HG03280 (cell line): Measurements from ENCODE around the gene KCNC2.

Source experiments
- ATAC-seq: cut with Tn5 transposase; IDR thresholded peaks from one replicate; pipeline ENCODE4 v1.9.1; 2021; ENCODE audit warnings: mild to moderate bottlenecking, moderate library complexity; ENCODE audit not compliant: unreplicated experiment

Gene KCNC2

DNA sequence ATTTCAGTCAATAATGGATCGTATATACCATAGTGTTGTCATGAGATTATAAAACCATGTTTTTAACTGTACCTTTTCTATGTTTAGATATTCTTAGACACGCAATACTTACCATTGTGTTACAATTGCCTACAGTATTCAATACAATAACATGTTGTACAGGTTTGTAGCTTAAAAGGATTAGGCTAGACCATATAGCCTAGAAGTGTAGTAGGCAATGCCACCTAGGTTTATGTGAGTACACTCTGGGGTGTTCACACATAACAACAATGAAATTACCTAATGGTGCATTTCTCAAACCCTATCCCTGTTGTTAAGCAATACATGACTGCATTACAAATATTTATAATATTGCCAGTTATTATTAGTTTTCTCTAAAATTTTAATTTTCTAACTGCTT is 144.2 kb downstream of the KCNC2 start:
- no peak for ATAC-seq

- ATAC-seq, result no peak
These were observed 146.9 kb downstream of the KCNC2 start for GRCh38 chr12:75062691-75063090.

DNA sequence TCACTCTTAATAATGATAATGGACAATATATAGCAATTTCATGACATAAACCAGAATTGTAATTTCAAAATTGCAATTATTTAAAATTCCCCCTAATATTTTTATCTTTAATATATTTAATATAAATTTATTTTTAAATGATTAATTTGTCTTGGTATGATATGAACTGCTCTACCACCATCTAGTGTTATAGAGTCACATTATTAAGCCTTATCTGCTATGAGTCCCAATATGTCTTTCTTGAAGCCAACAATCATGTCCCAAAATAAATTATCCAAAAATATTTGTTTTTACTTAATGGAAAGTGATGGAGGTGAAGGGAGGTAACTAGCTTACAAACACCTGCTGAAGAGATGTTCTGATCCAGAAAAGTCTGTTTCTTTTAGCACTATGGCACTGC is 151.4 kb downstream of the KCNC2 start:
- no peak for ATAC-seq

GRCh38 chr12:75048767-75049166 is 160.9 kb downstream of the KCNC2 start:
- ATAC-seq, result no peak

DNA sequence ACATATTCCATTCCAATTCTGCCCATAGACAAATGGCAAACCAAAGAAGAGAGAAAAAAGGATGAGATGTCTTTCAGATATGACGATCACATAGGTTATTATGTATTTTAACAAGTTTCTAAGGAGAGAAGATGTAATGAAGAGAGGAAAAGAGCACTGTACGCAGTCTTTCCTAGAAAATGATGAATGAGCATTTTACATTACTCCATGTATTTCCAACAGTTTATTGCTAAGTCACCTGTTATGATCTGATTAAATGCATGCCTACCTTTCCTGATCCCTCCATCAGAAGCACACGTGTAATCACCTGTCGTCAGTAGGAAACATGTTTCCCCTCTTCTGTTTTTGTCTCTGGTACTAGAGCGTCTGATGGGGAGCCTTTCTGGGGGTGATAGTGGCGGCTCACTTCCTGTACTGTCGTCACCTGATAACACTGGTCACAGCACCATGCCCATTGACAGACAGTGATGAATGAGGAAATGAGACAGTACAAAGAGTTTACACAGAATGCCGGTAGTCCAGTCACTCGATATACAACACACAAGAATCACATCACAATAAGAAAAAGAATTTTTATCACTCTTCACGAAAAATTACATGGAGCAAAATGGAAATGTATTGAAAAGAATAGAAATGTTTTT is 161.6 kb downstream of the KCNC2 start:
- no peak for ATAC-seq

DNA sequence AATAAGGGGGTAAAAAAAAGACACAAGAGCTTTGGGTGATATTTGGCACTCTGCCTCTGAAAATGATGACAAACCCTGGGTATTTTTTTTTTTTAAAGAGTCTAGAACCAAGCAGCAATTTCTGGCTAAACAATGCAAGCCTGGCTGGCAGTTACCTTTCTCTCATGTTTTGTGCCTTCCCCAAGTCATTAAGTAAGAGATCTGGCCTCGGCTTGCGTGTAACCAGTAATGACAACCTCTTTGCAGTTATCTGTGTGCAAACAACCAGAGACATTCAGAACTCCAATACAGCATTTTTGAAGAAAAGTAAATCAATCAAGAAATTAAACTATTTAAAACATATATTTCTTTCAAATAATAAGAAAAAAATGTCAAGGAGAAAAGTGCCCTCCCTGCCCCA is 167.5 kb downstream of the KCNC2 start:
- ATAC-seq, result no peak

DNA sequence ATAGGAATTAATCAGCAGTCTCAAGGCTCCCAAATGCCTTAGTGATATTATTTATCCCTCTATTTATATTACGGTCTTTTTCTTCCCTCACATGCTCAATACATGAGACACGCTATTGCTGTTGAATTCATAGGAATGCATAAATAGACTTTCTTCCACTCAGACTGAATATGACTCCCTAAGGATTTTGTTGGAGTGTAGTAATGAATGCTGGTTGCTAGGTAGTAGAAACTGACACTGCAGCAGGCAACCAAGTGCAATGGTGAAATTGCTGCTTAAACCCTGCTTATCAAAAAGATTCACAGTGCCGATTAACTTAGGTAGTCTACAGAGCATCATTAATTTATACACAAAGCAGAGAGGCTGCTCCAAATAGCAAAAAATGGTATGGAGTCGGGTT is 168.2 kb downstream of the KCNC2 start:
- ATAC-seq, result no peak

DNA sequence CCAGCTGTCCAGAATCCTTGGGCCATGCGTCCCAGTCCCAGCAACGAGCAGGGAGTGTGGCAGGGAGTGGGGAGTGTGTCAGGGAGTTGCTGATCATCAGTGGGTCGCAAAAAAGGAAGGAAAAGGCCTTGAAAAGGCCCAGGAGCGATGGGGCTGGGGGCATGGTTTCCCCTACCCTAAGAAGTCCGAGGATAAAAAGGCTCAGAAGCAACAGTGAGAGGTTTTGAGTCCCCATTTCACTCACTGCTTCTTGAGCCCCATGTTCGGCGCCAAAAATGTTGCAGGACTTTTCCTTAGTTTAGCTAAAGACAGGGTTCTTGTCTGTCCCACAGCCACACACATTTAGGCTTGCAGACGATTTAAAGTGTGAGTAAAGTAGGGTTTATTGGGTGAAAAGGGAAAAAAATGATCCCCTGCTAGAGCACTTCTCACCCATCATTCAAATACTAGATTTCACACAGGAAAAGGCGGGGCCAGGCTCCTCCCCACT is 189.5 kb downstream of the KCNC2 start:
- no peak for ATAC-seq

GRCh38 chr12:75011120-75011519 is 198.5 kb downstream of the KCNC2 start:
- ATAC-seq, result no peak

DNA sequence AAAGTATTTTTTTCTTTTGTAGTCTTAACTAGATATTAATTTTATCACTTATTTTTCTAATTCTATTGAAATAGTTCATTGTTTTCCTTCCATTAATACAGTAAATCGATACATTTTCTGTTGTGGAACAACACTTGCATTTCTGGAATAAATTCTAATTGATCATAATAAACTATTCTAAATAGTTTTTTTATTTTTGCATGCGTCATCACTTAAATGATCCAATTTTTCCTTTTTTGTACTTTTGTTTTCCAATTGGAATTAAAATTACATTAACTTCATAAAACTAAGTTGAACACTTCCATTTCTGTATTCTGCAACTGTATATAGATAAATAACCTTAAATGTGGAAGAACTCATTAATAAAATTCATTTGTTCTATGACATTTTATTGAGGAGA is 202.5 kb downstream of the KCNC2 start:
- no peak for ATAC-seq

DNA sequence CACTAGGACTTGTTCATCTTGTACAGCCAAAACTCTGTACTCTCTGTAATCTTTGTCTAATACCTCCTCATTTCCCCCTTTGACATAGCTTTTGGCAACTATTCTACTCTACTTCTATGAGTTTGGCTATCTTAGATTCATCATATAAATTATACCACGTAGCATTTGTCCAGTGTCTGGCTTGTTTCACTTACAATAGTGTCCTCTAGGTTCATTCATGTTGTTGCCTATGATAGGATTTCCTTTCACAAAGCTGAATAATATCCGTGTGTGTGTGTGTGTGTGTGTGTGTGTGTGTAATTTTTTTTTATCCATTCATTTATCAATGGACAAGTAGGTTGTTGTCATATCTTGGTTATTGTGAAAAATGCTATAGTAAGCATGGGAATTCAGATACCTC is 209.5 kb downstream of the KCNC2 start:
- ATAC-seq, result no peak

- no peak for ATAC-seq
These were observed 210.2 kb downstream of the KCNC2 start for GRCh38 chr12:74999474-74999873.
